Measurements from ENCODE around the gene ANKRD34A.
A peak's percentile ranks its signal among the peaks of the same experiment; 100 is the strongest.
"Not testable (repeated sequence)": the region's sequence is repeated elsewhere in the genome, so short reads cannot be mapped to it uniquely, and the experiment has no call there.

Gene ANKRD34A

GRCh38 chr1:145944532-145944931 is 19.8 kb downstream of the ANKRD34A start:
- no peak for DNase-seq (ENCODE audit: low read depth in 2 of 2)

DNA sequence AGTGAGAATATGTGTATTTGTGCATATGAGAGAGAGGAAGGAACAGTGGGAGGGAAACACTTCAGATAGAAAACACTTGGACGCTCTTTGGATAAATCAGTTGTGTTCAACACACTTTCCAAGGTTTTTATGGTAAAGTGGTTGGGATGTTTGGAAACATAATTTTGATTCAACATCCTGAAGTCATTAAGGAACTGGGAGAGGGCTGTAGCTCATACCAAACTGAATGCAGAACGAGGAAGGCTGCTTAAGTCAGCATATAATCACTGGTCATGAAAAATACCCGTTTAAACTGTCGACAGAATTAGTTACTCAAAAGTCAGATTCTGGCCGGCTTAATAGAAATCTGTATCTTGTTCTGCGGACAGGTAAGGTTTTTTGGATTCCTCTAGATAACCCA is 21.5 kb downstream of the ANKRD34A start:
- DNase-seq (ENCODE audit: low read depth in 2 of 2), result no peak

- DNase-seq (ENCODE audit: low read depth in 2 of 2), result no peak
These were observed 22.0 kb downstream of the ANKRD34A start for GRCh38 chr1:145942405-145942804.

DNA sequence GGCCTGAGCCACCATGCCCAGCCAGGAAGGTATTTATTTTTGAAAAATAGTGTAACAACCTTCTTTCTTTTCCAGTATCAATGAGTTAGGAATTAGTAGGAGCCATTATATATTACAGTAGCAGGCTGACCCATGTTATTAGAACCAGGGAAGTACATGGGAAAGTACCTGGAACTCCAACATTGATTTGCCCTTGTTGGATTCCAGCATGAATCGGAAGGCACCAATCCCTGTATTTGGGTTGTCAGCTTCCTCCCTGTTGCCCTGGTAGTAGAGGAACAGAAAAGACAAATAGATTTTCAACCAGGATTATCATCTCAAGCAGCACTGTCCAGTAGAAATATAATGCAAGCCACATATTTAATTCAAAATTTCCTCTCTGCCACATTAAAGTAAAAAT is 26.9 kb downstream of the ANKRD34A start:
- no peak for DNase-seq (ENCODE audit: low read depth in 2 of 2)

GRCh38 chr1:145936247-145936646 is 28.1 kb downstream of the ANKRD34A start:
- no peak for DNase-seq (ENCODE audit: low read depth in 2 of 2)

DNA sequence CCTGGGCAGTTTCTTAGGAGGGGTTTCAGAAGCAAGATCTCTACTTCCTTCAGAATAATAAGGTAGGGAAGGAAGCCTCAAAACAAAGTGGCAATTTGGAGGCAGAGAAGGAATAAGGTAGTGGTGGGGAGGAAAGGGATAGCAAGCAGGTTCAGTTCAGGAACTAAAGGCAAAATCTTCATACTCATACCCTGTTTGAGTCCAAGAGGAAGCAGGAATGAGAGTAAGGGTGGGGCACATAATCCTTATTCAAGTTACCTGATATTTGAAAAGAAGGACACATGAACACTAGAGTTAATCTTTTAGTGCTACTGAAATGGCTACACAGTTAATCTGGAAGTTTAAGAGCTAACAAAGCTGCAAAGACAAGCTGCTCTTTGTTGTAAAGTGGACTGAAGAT is 28.7 kb downstream of the ANKRD34A start:
- DNase-seq (ENCODE audit: low read depth in 2 of 2), result no peak

GRCh38 chr1:145932522-145933009 is 31.8 kb downstream of the ANKRD34A start:
- not testable (repeated sequence) for DNase-seq (ENCODE audit: low read depth in 2 of 2)

DNA sequence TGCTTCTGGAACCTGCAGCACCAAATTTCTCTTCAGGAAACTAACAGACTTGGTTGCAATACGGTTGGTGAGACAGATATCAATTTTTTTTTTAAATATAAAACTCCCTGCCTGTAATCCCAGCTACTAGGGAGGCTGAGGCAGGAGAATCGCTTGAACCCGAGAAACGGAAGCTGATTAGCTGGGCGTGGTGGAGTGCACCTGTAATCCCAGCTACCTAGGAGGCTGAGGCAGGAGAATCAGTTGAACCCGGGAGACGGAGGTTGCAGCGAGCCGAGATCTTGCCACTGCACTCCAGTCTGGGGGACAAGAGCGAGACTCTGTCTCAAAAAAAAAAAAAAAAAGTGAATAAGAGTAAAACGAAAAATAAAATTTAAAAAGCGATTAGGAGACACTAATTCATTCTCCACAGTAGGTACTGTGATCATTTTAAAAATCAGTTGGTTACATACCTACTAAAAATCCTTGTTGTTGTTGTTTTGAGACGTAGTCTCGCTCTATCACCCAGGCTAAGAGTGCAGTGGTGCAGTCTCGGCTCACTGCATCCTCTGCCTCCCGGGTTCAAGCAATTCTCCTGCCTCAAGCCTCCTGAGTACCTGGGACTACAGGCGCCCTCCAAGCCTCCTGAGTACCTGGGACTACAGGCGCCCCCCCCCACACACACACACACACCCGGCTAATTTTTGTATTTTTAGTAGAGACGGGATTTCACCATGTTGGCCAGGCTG is 36.3 kb downstream of the ANKRD34A start:
- DNase-seq (ENCODE audit: low read depth in 2 of 2), result no peak

GRCh38 chr1:145927063-145927886 is 37.1 kb downstream of the ANKRD34A start, which contains the start of gene RBM8A:
Gene RBM8A (minus strand): TSS chr1:145927484. CDS start chr1:145927426, 58 bp downstream.
- peak; percentile 92 to 93 for DNase-seq (ENCODE audit: low read depth in 2 of 2)

- DNase-seq (ENCODE audit: low read depth in 2 of 2), result peak in 1 of 2 donors; percentile 26
These were observed 37.7 kb downstream of the ANKRD34A start for GRCh38 chr1:145926686-145927062.

DNA sequence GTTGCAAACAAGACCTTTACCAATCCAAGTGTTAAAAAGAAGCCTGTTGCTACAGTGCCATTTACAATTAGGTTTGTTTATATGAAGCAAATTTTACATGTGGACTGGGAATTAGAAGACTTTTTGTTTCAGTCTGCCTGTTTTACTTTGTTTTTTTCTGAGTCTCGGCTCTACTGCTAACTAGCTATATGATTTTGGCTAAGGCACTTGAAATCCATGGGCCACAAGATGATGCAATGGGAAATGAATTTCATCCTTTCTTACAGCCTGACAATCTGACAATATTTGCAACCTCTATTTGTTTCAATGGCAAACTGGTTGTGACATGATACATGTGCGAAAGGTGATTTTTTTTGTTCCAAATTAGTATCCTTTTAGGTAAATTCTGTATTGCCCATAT is 42.1 kb downstream of the ANKRD34A start:
- DNase-seq (ENCODE audit: low read depth in 2 of 2), result no peak

GRCh38 chr1:145920297-145920696 is 44.1 kb downstream of the ANKRD34A start:
- DNase-seq (ENCODE audit: low read depth in 2 of 2), result not testable (repeated sequence)

GRCh38 chr1:145918992-145919939 is 45.1 kb downstream of the ANKRD34A start:
- DNase-seq (ENCODE audit: low read depth in 2 of 2), result no peak

GRCh38 chr1:145918144-145918991 is 46.0 kb downstream of the ANKRD34A start, which contains the start of gene PEX11B:
Gene PEX11B (minus strand): TSS chr1:145918717. CDS start chr1:145918688, 29 bp downstream.
- DNase-seq (ENCODE audit: low read depth in 2 of 2), result peak; percentile 78 to 85

DNA sequence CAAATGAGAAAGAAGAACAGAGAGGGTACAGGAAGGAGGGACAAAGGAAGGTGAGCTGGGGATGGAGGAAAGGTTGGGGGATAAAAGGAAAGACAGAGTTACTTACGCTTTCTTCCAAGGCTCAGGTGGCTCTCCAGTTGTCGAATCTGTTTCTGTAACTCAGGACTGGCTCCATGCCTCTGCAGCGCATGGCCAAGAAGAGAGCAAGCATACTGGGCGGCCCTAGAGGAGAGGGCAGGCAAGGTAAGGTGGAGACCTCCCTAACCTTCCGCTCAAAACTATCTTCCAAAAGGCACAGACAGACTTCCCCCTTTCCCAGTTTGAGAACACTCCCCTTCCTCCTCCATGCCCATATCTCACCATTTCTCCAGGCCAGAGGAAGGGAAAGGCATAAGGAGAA is 46.8 kb downstream of the ANKRD34A start:
- DNase-seq (ENCODE audit: low read depth in 2 of 2), result no peak

- no peak for DNase-seq (ENCODE audit: low read depth in 2 of 2)
These were observed 47.6 kb downstream of the ANKRD34A start for GRCh38 chr1:145916745-145917144.

GRCh38 chr1:145912128-145912641 is 52.2 kb downstream of the ANKRD34A start:
- no peak for DNase-seq (ENCODE audit: low read depth in 2 of 2)
